GM23248 (cell line): Measurements from ENCODE around the gene KIF25. TPM values are rescaled to one million over a fixed set of nuclear protein-coding genes. Genes with fewer than 3 reads are reported as not detected.

Experiments used
- DNase-seq: peaks from one replicate; pipeline ENCODE4 v3.0.0-alpha.2; 2015
- H2AFZ ChIP-seq: fragments of 200-600 bp; sonication (generic); 2 replicates; pipeline ENCODE4 v1.6.1; 2016; ENCODE audit warnings: antibody characterized with exemption
- H3F3A ChIP-seq: fragments of 200-600 bp; sonication (generic); 2 replicates; pipeline ENCODE4 v1.6.1; 2016; ENCODE audit warnings: mild to moderate bottlenecking, antibody characterized with exemption, mixed run types; ENCODE audit not compliant: insufficient read depth
- H3K27ac ChIP-seq: fragments of 200-600 bp; sonication (generic); 2 replicates; pipeline ENCODE4 v1.5.1; 2016; ENCODE audit warnings: mild to moderate bottlenecking
- H3K27me3 ChIP-seq: fragments of 200-600 bp; sonication (generic); replicated peaks from 2 replicates; pipeline ENCODE4 v1.6.1; 2016; ENCODE audit warnings: mild to moderate bottlenecking; ENCODE audit not compliant: insufficient read depth
- H3K36me3 ChIP-seq: fragments of 200-600 bp; sonication (generic); 2 replicates; pipeline ENCODE4 v1.6.1; 2016; ENCODE audit warnings: low read depth, mild to moderate bottlenecking
- H3K4me1 ChIP-seq: fragments of 200-600 bp; sonication (generic); 2 replicates; pipeline ENCODE4 v1.6.1; 2016; ENCODE audit warnings: mild to moderate bottlenecking; ENCODE audit not compliant: insufficient read depth
- H3K4me2 ChIP-seq: fragments of 200-600 bp; sonication (generic); one replicate; pipeline ENCODE4 v1.6.1; 2016; ENCODE audit warnings: mild to moderate bottlenecking; ENCODE audit not compliant: unreplicated experiment
- H3K4me3 ChIP-seq: fragments of 200-600 bp; sonication (generic); 2 replicates; pipeline ENCODE4 v1.5.1; 2016; ENCODE audit warnings: mild to moderate bottlenecking
- H3K79me2 ChIP-seq: fragments of 200-600 bp; sonication (generic); 2 replicates; pipeline ENCODE4 v1.6.1; 2016; ENCODE audit warnings: mild to moderate bottlenecking; ENCODE audit not compliant: insufficient read depth
- H3K9ac ChIP-seq: fragments of 200-600 bp; sonication (generic); 2 replicates; pipeline ENCODE4 v1.6.1; 2016; ENCODE audit warnings: mild to moderate bottlenecking
- H3K9me2 ChIP-seq: fragments of 200-600 bp; sonication (generic); 2 replicates; pipeline ENCODE4 v1.6.1; 2016; ENCODE audit warnings: mixed run types, mild to moderate bottlenecking, moderate library complexity; ENCODE audit not compliant: insufficient read depth
- H3K9me3 ChIP-seq: fragments of 200-600 bp; sonication (generic); one replicate; pipeline ENCODE4 v1.6.1; 2017; ENCODE audit warnings: low read depth
- H4K20me1 ChIP-seq: fragments of 200-600 bp; sonication (generic); 2 replicates; pipeline ENCODE4 v1.6.0; 2016; ENCODE audit not compliant: insufficient read depth
- EZH2 ChIP-seq: fragments of 200-600 bp; sonication (generic); IDR thresholded peaks from 2 replicates; pipeline ENCODE4 v1.6.1; 2018; ENCODE audit warnings: antibody characterized with exemption, mild to moderate bottlenecking; ENCODE audit not compliant: insufficient read depth, poor library complexity, severe bottlenecking
- EZH2phosphoT487 ChIP-seq: fragments of 200-600 bp; sonication (generic); IDR thresholded peaks from 2 replicates; pipeline ENCODE4 v1.6.1; 2018; ENCODE audit warnings: antibody characterized with exemption, moderate library complexity, mild to moderate bottlenecking, low read depth; ENCODE audit not compliant: insufficient read depth
- WGBS, 2 experiments: methylation state at CpG; one replicate each; pipeline ENCODE4 v1.1.6; 2015 to 2017; ENCODE audit warnings: low lambda C conversion rate in 2 of 2, low coverage in 1 of 2; ENCODE audit errors: missing lambda C conversion rate in 2 of 2; 5-methylcytosine and 5-hydroxymethylcytosine counted together
- in situ Hi-C: fragments of 300-500 bp; cut with MboI; formaldehyde crosslinking; loops from 2 replicates; pipeline ENCODE4 v1.15.0; 2020
- polyA plus RNA-seq: library from polyadenylated mRNA; unstranded; fragments of >200 nt; fragmentation: Nextera tagmentation; extraction: Ambion mirVana; gene quantifications from 2 replicates; pipeline ENCODE4 v1.2.1, GENCODE V29; 2016
- total RNA-seq: library from RNA; depleted of rRNA; stranded (reverse); fragments of >200 nt; shearing (Covaris generic); gene quantifications from 2 replicates; pipeline ENCODE4 v1.2.3, GENCODE V29; 2014

The KIF25 gene
- total and polyA plus RNA-seq, 2 experiments from 2014 or later, result not detected

DNA sequence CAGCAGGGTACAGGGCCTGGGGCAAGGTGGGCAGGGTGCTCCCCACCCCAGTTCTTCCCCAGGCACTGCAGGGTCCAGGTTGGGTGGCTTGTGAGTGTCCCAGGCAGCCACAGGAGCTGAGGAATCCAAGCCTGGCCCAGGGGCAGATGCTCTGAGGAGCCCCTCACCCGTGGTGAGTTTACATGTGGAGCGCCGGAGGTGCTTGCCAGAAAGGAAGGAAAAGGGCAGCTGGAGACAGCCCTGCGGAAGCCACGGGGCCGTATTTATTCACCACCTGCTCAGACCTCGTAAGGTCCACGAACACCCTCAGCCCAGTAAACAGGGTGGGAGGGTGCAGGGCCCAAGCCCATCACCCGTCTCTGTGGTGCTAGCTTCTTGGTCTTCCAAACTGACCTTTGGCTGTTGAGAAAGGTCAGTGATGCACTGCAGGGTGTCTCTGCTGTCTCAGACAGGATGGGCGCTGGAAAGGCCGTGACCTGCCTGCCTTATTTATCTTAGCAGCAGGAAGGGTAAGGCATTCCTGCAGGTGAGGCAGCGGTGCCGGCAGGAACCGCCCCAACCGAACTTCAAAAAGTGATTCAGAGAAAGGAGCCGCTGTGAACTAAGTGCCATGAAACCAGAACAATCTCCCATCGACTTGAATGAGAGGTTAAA, 85.5 kb downstream of the KIF25 start:
- Histone ChIP-seq H3K27me3 (no peaks in the 10 kb centered on the region), H2AFZ (no peak overlapping the region), H3K36me3 (no peaks in the 10 kb centered on the region), H3K79me2 (no peaks in the 10 kb centered on the region), H3K27ac (no peak overlapping the region), H3K4me2 (no peak overlapping the region), H3K4me3 (no peak overlapping the region), H3K9ac (no peak overlapping the region), H4K20me1 (no peaks in the 10 kb centered on the region), H3F3A (no peaks in the 10 kb centered on the region), H3K9me3 (no peaks in the 10 kb centered on the region), H3K9me2 (no peaks in the 10 kb centered on the region), H3K4me1 (no peaks in the 10 kb centered on the region)
- WGBS, 2 experiments, result 64 to 70% methylated on average over 17 of the region's 17 CpGs
- no peak for DNase-seq
- no peak for TF ChIP-seq EZH2
- no peak for TF ChIP-seq EZH2phosphoT487
- in situ Hi-C loops, result no loop called here

DNA sequence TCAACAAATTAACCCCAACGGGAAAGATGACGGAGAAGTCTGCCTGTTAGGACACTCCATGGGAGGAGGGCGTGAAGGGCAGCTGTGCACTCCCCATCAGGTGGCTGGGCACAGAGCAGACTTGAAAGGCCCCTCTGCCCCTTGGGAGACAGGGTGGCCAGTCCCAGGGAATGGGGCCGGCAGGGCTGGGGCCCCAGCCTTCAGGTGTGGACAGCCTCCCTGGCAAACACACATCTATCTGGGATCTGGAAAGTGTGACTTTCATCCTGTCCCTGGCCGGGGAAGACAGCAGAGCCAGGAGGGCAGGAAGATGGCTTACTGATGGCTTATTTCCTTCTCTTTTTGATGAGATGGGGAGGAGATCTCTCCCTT, 86.0 kb downstream of the KIF25 start:
- Histone ChIP-seq H3K4me2 (no peak overlapping the region), H3F3A (no peaks in the 10 kb centered on the region), H3K36me3 (no peaks in the 10 kb centered on the region), H3K79me2 (no peaks in the 10 kb centered on the region), H3K27ac (no peak overlapping the region), H3K4me1 (no peaks in the 10 kb centered on the region), H3K4me3 (no peak overlapping the region), H4K20me1 (no peaks in the 10 kb centered on the region), H3K9me3 (no peaks in the 10 kb centered on the region), H3K9ac (no peak overlapping the region), H2AFZ (no peak overlapping the region), H3K27me3 (no peaks in the 10 kb centered on the region; the same call in 1 of the 2 replicates), H3K9me2 (no peaks in the 10 kb centered on the region)
- TF ChIP-seq EZH2, result no peak
- in situ Hi-C loops, result no loop called here
- no peak for DNase-seq
- WGBS, 2 experiments, result 70 to 78% methylated on average over 5 of the region's 5 CpGs

DNA sequence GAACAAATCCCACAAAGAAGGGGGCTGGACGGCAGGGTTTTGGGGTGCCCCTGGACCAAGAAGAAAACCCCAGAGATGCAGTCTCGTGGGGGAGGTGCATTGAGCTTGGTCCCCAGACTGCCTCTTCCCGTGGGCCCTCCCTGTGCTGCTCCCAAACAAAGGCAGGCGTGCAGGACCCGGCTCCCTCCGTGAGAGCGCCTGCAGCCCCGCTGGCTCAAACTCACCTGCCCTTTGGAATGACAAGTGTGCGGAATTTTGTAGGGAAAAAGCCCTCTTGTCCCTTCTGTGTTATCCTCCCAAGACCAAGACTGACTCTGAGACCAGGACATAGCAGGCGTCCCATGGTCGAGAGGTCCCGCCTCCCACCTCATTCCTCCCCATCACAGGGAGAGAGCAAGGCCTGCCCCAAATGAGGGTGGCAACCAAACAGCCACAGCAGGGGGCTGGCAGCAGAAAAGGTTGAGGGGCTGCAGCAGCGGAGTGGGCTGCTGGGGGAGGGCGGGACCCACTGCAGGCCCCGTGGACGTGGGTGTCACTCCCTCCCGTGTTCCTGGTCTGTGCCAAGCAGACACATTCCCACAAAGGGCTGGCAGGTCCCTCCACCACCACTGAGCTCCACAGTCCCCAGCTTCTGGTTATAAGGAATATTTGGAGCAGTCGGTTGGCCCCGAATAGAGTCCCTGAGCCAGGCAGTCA, 87.1 kb downstream of the KIF25 start:
- Histone ChIP-seq H2AFZ (no peak overlapping the region), H3K79me2 (no peaks in the 10 kb centered on the region), H3K4me3 (no peak overlapping the region), H3K4me2 (no peak overlapping the region), H3K36me3 (no peaks in the 10 kb centered on the region), H3K27me3 (no peaks in the 10 kb centered on the region; the same call in 1 of the 2 replicates), H3K9me2 (no peaks in the 10 kb centered on the region), H3K27ac (no peak overlapping the region), H3K9ac (no peak overlapping the region), H3F3A (no peaks in the 10 kb centered on the region), H4K20me1 (no peaks in the 10 kb centered on the region), H3K9me3 (no peaks in the 10 kb centered on the region), H3K4me1 (no peaks in the 10 kb centered on the region)
- no peak for TF ChIP-seq EZH2
- TF ChIP-seq EZH2phosphoT487, result no peak
- WGBS, 2 experiments, result 55 to 59% methylated on average over 18 to 19 of the region's 19 CpGs
- DNase-seq, result no peak
- in situ Hi-C loops, result no loop called here

DNA sequence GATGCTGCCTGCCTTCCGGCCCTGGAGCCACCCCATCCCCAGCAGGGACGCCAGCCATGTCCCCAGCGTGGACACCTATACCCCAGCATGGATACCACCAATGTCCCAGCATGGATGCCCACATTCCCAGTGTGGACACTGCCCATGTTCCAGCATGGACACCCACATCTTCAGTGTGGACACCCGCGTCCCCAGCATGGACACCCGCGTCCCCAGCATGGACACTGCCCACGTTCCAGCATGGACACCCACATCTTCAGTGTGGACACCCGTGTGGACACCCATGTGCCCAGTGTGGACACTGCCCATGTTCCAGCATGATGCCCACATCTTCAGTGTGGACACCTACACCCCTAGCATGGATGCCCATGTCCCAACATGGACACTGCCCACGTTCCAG, 88.6 kb downstream of the KIF25 start:
- Histone ChIP-seq H4K20me1 (no peaks in the 10 kb centered on the region), H3K27ac (no peak overlapping the region), H3K9ac (no peak overlapping the region), H3K36me3 (no peaks in the 10 kb centered on the region), H3K79me2 (no peaks in the 10 kb centered on the region), H3K9me2 (no peaks in the 10 kb centered on the region), H3K27me3 (no peaks in the 10 kb centered on the region; the same call in 1 of the 2 replicates), H3F3A (no peaks in the 10 kb centered on the region), H2AFZ (no peak overlapping the region), H3K4me2 (no peak overlapping the region), H3K9me3 (no peaks in the 10 kb centered on the region), H3K4me1 (no peaks in the 10 kb centered on the region), H3K4me3 (no peak overlapping the region)
- TF ChIP-seq EZH2, result no peak
- TF ChIP-seq EZH2phosphoT487, result no peak
- no peak for DNase-seq
- in situ Hi-C loops, result no loop called here
- 67 to 71% methylated on average over 9 to 10 of the region's 10 CpGs for WGBS, 2 experiments
